Spinal cord (tissue), 10 donors: ENCODE data around the gene KTN1. TPM values are rescaled to one million over a fixed set of nuclear protein-coding genes. Genes with fewer than 3 reads are reported as not detected.

Source experiments
- DNase-seq, 6 donors: peaks; one replicate each; pipeline versions ENCODE4 v3.0.0 to v3.0.0-alpha.2; 2013 to 2015; ENCODE audit warnings: low spot score in 6 of 6, low read depth in 4 of 6
- H3K27ac ChIP-seq: one replicate; pipeline ENCODE4 v1.5.1; 2013; ENCODE audit warnings: low read depth, low read length, control low read depth
- H3K27me3 ChIP-seq: one replicate; pipeline ENCODE4 v1.6.1; 2013; ENCODE audit warnings: low read length; ENCODE audit not compliant: control insufficient read depth, insufficient read depth
- H3K36me3 ChIP-seq: one replicate; pipeline ENCODE4 v1.6.1; 2013; ENCODE audit warnings: low read length; ENCODE audit not compliant: control insufficient read depth, insufficient read depth
- H3K4me1 ChIP-seq: one replicate; pipeline ENCODE4 v1.6.1; 2013; ENCODE audit warnings: low read length; ENCODE audit not compliant: control insufficient read depth, insufficient read depth
- H3K4me3 ChIP-seq: one replicate; pipeline ENCODE4 v1.5.1; 2013; ENCODE audit warnings: low read depth, low read length, control low read depth
- H3K9me3 ChIP-seq: one replicate; pipeline ENCODE4 v1.6.1; 2013; ENCODE audit warnings: low read length; ENCODE audit not compliant: control insufficient read depth, insufficient read depth
- WGBS: methylation state at CpG from one replicate; pipeline ENCODE4 v1.1.5; 2013; ENCODE audit warnings: missing lambda C conversion rate; ENCODE audit not compliant: insufficient coverage; 5-methylcytosine and 5-hydroxymethylcytosine counted together
- polyA plus RNA-seq, 2 donors: library from polyadenylated mRNA; unstranded; fragments of 120-200 nt; gene quantifications; one replicate each; pipeline ENCODE4 v1.2.1, GENCODE V29; 2013; ENCODE audit not compliant: insufficient read length in 2 of 2
- total RNA-seq, 2 donors: library from RNA; depleted of rRNA in 1 of 2; stranded (reverse); fragments of 120-200 nt in 1 of 2; fragments of >200 nt in 1 of 2; gene quantifications; one replicate each; pipeline versions ENCODE4 v1.2.3 to v1.2.4, GENCODE V29; 2013 to 2014
- donor health status: healthy.

Gene KTN1
- total and polyA plus RNA-seq, 4 donors, result 164 to 229 (median 191) TPM

DNA sequence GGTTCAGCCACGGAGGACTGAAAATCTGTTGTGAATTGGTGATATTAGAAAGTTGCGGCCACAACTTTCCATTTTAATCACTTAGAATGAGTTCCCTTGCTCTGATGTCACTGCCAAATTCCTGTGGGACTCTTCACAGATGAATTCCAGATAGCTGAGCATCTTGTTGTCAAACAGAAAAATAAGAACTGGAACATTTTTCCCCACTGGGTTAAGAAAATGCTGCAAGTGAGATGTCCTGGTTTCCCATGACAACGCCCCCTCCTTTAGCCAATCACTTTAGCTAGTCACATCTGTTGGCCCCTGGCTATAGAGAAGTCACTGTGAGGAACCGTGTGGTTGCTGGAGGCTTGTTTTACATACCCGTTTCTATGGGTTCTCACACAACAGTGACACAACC lies 135.9 kb downstream of the KTN1 start:
- WGBS, result no CpG with 5 or more reads among the region's 5 CpGs
- H3K36me3 ChIP-seq, result no peaks in the 10 kb centered on the region
- H3K27me3 ChIP-seq, result peaks cover 2% of the 10 kb centered on the region
- H3K4me1 ChIP-seq, result peaks cover 4% of the 10 kb centered on the region
- no peak overlapping the region for H3K4me3 ChIP-seq
- H3K9me3 ChIP-seq, result no peaks in the 10 kb centered on the region
- no peak overlapping the region for H3K27ac ChIP-seq
- DNase-seq, result peak in 1 of 6 donors; percentile 18

GRCh38 chr14:55717621-55718020 lies 137.6 kb downstream of the KTN1 start:
- no CpG with 5 or more reads among the region's 4 CpGs for WGBS
- H3K9me3 ChIP-seq, result no peaks in the 10 kb centered on the region

DNA sequence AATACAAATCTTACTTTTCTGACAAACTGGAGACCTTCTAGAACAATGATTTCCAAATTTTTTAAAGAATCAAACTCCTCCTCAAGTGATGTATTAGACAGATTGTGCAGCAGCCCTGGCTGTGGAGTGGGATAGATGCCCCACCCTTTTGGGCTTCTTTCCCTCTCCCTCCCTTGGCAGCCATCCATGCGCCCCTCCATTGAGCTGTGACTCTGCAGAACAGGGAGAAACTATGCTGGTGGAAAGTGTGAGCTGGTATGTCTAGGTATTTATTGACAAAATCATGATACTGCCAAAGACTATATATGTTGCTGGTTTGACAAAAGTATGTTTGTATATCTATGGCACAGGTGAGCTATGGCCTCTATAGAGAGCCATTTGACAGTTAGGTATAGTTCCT lies 138.5 kb downstream of the KTN1 start:
- H3K9me3 ChIP-seq, result no peaks in the 10 kb centered on the region
- H3K36me3 ChIP-seq, result no peaks in the 10 kb centered on the region
- no peaks in the 10 kb centered on the region for H3K4me1 ChIP-seq
- no CpG with 5 or more reads among the region's 1 CpG for WGBS
- peaks cover 2% of the 10 kb centered on the region for H3K27me3 ChIP-seq
- no peak overlapping the region for H3K4me3 ChIP-seq
- H3K27ac ChIP-seq, result no peak overlapping the region
- peak in 1 of 6 donors; percentile 30 for DNase-seq

More at GRCh38 chr14:55717621-55718020, 137.6 kb downstream of the KTN1 start:
- Histone ChIP-seq H3K4me3 (no peak overlapping the region), H3K27me3 (peaks cover 2% of the 10 kb centered on the region), H3K4me1 (peaks cover under 1% of the 10 kb centered on the region), H3K36me3 (no peaks in the 10 kb centered on the region), H3K27ac (no peak overlapping the region)
- DNase-seq, result no peak

DNA sequence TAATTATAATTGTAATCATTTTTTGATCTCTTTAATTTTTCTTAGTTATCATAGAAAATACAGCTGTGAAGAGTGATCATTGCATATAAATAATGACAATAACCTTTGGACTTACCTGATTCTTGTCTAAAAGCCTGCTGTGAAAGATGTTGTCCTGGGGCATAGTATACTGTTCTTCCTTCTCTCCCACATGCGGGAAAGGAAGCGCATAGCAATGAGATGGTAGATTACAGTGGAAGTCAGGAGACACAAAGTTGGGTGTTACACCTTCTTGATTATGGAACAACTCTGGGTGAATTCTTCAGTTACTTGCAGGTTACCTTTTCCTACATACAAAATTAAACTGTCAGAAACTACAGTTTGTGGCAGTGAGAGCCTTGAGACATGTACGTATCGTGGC lies 140.8 kb downstream of the KTN1 start:
- Histone ChIP-seq H3K27ac (no peak overlapping the region), H3K36me3 (no peaks in the 10 kb centered on the region), H3K4me1 (no peaks in the 10 kb centered on the region), H3K9me3 (no peaks in the 10 kb centered on the region), H3K27me3 (peaks cover 2% of the 10 kb centered on the region), H3K4me3 (no peak overlapping the region)
- no peak for DNase-seq
- WGBS, result no CpG with 5 or more reads among the region's 4 CpGs

- no peaks in the 10 kb centered on the region for H3K9me3 ChIP-seq
- no peak for DNase-seq
- H3K27me3 ChIP-seq, result peaks cover 2% of the 10 kb centered on the region
- WGBS, result 100% methylated on average over 1 of the region's 1 CpG
- H3K4me1 ChIP-seq, result no peaks in the 10 kb centered on the region
- H3K4me3 ChIP-seq, result no peak overlapping the region
- no peak overlapping the region for H3K27ac ChIP-seq
- no peaks in the 10 kb centered on the region for H3K36me3 ChIP-seq
These were observed 141.3 kb downstream of the KTN1 start for GRCh38 chr14:55721353-55721752.

DNA sequence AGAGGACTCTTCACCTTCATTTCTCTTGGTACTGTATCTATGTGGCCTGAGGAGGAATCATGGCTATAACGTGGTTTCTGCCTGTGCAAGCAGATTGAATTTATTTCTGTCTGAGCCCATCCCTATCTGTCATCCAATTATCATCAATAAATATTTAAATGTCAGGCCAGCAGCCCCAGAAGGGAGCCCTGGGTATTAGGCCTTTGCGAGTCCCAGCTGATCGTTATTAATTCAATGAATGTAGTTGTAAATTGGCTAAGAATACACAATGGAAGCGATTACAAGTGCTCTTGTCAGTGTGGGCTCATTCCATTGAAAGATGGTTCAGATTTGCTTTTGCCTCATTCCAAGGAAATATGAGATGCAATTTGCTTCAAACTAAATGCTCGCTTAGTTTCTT lies 142.0 kb downstream of the KTN1 start:
- peak in 1 of 6 donors; percentile 63 for DNase-seq

DNA sequence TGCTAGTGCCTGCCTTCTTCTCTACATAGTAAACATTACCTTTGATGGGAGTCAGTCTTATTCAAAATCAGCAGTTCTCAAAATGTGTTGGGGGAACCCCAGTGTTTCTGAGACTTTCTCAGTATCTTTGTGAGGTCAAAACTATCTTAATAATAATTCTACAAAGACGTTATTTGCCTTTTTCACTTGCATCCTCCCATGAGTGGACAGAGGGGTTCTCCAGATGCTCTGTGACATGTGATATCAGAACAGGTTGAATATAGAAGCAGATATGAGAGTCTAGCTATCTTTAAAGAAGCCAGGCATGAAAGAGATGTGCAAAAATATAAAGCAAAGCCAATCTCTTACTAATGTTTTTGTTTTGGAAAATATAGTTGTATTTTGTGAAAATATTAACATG lies 144.7 kb downstream of the KTN1 start:
- H3K27me3 ChIP-seq, result no peaks in the 10 kb centered on the region
- no CpG with 5 or more reads among the region's 1 CpG for WGBS

More for the DNA sequence above, 142.0 kb downstream of the KTN1 start:
- H3K4me3 ChIP-seq, result no peak overlapping the region
- no peaks in the 10 kb centered on the region for H3K9me3 ChIP-seq
- H3K27me3 ChIP-seq, result no peaks in the 10 kb centered on the region
- no peaks in the 10 kb centered on the region for H3K36me3 ChIP-seq
- H3K4me1 ChIP-seq, result no peaks in the 10 kb centered on the region
- H3K27ac ChIP-seq, result no peak overlapping the region
- 73% methylated on average over 1 of the region's 5 CpGs for WGBS

GRCh38 chr14:55730592-55731310 lies 150.7 kb downstream of the KTN1 start:
- Histone ChIP-seq H3K9me3 (no peaks in the 10 kb centered on the region), H3K4me3 (no peak overlapping the region), H3K36me3 (no peaks in the 10 kb centered on the region), H3K27ac (no peak overlapping the region), H3K4me1 (peaks cover 3% of the 10 kb centered on the region), H3K27me3 (no peaks in the 10 kb centered on the region)
- DNase-seq, result peak in 2 of 6 donors; percentile 48 to 60

More for the DNA sequence above, 144.7 kb downstream of the KTN1 start:
- Histone ChIP-seq H3K27ac (no peak overlapping the region), H3K4me3 (no peak overlapping the region), H3K36me3 (no peaks in the 10 kb centered on the region), H3K4me1 (no peaks in the 10 kb centered on the region), H3K9me3 (no peaks in the 10 kb centered on the region)
- no peak for DNase-seq

DNA sequence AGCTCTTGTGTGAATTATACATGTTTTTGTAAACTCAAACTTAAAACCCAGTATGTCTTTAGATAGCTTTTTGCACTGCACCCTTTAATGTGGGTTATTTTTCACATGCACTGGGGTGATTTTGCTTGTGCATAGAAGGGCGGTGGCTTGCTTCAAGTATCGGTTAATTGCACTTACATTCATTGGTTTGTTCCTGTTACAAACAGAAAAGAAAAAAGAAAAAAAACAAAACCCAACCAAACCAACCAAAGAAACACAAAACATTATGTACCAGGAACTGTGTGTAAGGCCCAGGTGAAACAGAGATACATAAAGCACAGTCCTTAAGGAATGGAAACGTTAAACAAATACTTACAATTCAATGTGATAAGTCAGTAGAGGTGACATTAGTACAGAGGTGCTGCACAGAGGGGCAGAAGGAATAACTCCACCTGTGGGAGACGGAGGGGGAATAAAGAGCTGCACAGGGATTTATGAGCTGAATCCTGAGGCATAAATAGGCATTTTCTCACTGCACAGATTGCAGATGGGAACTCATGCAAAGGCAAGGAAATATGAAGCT lies 151.4 kb downstream of the KTN1 start:
- 69% methylated on average over 1 of the region's 4 CpGs for WGBS
- H3K36me3 ChIP-seq, result no peaks in the 10 kb centered on the region
- no peak overlapping the region for H3K27ac ChIP-seq
- peaks cover 3% of the 10 kb centered on the region for H3K4me1 ChIP-seq
- H3K27me3 ChIP-seq, result no peaks in the 10 kb centered on the region
- peak in 1 of 6 donors; percentile 36 for DNase-seq
- no peak overlapping the region for H3K4me3 ChIP-seq
- no peaks in the 10 kb centered on the region for H3K9me3 ChIP-seq
